Upper lobe of left lung (tissue), 6 donors: ENCODE measurements around the gene PCDHB12. TPM values are rescaled to one million over a fixed set of nuclear protein-coding genes. Genes with fewer than 3 reads are reported as not detected.
"Not testable (repeated sequence)": the region's sequence is repeated elsewhere in the genome, so short reads cannot be mapped to it uniquely, and the experiment has no call there.

Experiments used
- ATAC-seq, 2 donors: fragments of 200-7000 bp; cut with Tn5 transposase; one replicate each; pipeline ENCODE4 v1.9.1; 2022; ENCODE audit warnings: mild to moderate bottlenecking in 2 of 2, moderate library complexity in 2 of 2; ENCODE audit not compliant: low FRiP score in 2 of 2
- DNase-seq, 2 donors: peaks; one replicate each; pipeline ENCODE4 v3.0.0-alpha.2; 2019 to 2020
- H3K27ac ChIP-seq, 4 donors: fragments of 200-600 bp; sonication (generic); one replicate each; pipeline ENCODE4 v1.5.1; 2016 to 2019
- H3K27me3 ChIP-seq, 4 donors: fragments of 200-600 bp; sonication (generic); one replicate each; pipeline ENCODE4 v1.5.1; 2017 to 2019
- H3K36me3 ChIP-seq, 4 donors: fragments of 200-600 bp; sonication (generic); one replicate each; pipeline ENCODE4 v1.5.1; 2016 to 2019
- H3K4me1 ChIP-seq, 4 donors: fragments of 200-600 bp; sonication (generic); one replicate each; pipeline ENCODE4 v1.5.1; 2018 to 2019
- H3K4me3 ChIP-seq, 4 donors: fragments of 200-600 bp; sonication (generic); one replicate each; pipeline ENCODE4 v1.5.1; 2017 to 2019; ENCODE audit warnings: mild to moderate bottlenecking in 2 of 4, moderate library complexity in 1 of 4
- H3K9me3 ChIP-seq, 4 donors: fragments of 200-600 bp; sonication (generic); one replicate each; pipeline ENCODE4 v1.5.1; 2018 to 2019
- EP300 ChIP-seq, 4 donors: sonication (generic); formaldehyde crosslinking; IDR thresholded peaks; one replicate each; pipeline ENCODE4 v1.5.1; 2017; ENCODE audit warnings: antibody characterized with exemption in 4 of 4, control low read depth in 2 of 4
- POLR2A ChIP-seq, 4 donors: fragments of 450-650 bp; IDR thresholded peaks; one replicate each; pipeline ENCODE4 v1.5.1; 2016 to 2017; ENCODE audit warnings: antibody characterized with exemption in 4 of 4, mild to moderate bottlenecking in 2 of 4
- POLR2AphosphoS5 ChIP-seq, 2 donors: sonication (generic); formaldehyde crosslinking; IDR thresholded peaks; one replicate each; pipeline ENCODE4 v1.5.1; 2017; ENCODE audit warnings: antibody characterized with exemption in 2 of 2
- WGBS, 2 donors: methylation state at CpG; one replicate each; pipeline ENCODE4 v1.1.5; 2017 to 2018; 5-methylcytosine and 5-hydroxymethylcytosine counted together
- total RNA-seq, 6 donors: library from RNA; depleted of rRNA in 4 of 6; stranded (reverse); fragments of >200 nt in 4 of 6; gene quantifications; one replicate each; pipeline versions ENCODE4 v1.1.0 to v1.2.1, GENCODE V29; 2016 to 2021
- TF ChIP-seq, protein P1 (sequence below), 6 experiments: fragments of 450-650 bp in 4 of 6; fragments of 200-600 bp in 2 of 6; sonication (generic) in 2 of 6; IDR thresholded peaks; one replicate each; pipeline ENCODE4 v1.5.1; 2016 to 2019; ENCODE audit warnings: antibody characterized with exemption in 6 of 6
- donor health status: DM: no; HTN: no; CAD: no; lungs with moderate emphysema.
- donor health status: DM: no; HTN: yes; CAD: no; lungs with severe emphysema.

Gene PCDHB12
- total RNA-seq, 6 donors from 2014 or later, result 0.39 to 6.3 (median 1.8) TPM

DNA sequence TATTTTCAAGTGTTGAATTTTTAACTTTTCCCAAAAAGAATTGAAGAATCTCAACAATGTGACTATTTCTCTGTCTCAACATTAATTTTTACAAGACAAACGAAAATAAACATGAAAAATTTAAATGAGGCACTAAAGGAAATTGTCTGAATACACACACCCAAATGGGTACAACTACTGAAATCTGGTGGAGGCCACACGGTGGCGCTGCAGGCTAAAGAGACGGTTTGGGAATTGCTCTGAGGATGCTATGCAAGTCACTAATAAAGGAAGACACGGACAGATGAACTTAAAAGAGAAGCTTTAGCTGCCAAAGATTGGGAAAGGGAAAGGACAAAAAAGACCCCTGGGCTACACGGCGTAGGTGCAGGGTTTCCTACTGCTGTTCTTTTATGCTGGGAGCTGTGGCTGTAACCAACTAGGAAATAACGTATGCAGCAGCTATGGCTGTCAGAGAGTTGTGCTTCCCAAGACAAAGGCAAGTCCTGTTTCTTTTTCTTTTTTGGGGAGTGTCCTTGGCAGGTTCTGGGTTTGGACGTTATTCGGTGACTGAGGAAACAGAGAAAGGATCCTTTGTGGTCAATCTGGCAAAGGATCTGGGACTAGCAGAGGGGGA is 16.3 kb upstream of the PCDHB12 start, which contains the start of gene PCDHB10:
TSS of gene PCDHB10 (plus strand) at position 244 of the 616 bp plus-strand sequence. CDS start at position 444, 200 bp downstream.
- Histone ChIP-seq H3K27me3 (no peaks in the 10 kb centered on the region), H3K4me1 (no peaks in the 10 kb centered on the region), H3K4me3 (no peak within 1 kb of the TSS), H3K27ac (no peak within 1 kb of the TSS), H3K9me3 (peaks cover 21 to 70% (median 34%) of the 10 kb centered on the region in 4 donors), H3K36me3 (no peaks in the 10 kb centered on the region)
- ATAC-seq (no peak), DNase-seq (no peak)
- WGBS, 2 donors, result 7 to 12% methylated on average over 8 to 10 of the region's 10 CpGs
- TF ChIP-seq, protein P1, sequence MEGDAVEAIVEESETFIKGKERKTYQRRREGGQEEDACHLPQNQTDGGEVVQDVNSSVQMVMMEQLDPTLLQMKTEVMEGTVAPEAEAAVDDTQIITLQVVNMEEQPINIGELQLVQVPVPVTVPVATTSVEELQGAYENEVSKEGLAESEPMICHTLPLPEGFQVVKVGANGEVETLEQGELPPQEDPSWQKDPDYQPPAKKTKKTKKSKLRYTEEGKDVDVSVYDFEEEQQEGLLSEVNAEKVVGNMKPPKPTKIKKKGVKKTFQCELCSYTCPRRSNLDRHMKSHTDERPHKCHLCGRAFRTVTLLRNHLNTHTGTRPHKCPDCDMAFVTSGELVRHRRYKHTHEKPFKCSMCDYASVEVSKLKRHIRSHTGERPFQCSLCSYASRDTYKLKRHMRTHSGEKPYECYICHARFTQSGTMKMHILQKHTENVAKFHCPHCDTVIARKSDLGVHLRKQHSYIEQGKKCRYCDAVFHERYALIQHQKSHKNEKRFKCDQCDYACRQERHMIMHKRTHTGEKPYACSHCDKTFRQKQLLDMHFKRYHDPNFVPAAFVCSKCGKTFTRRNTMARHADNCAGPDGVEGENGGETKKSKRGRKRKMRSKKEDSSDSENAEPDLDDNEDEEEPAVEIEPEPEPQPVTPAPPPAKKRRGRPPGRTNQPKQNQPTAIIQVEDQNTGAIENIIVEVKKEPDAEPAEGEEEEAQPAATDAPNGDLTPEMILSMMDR (IDR thresholded peaks at IDR 0.05), result peak in 2 of 6 experiments; percentile 8 to 20
- TF ChIP-seq POLR2A (IDR thresholded peaks at IDR 0.05), result no peak
- TF ChIP-seq POLR2AphosphoS5 (IDR thresholded peaks at IDR 0.05), result no peak

DNA sequence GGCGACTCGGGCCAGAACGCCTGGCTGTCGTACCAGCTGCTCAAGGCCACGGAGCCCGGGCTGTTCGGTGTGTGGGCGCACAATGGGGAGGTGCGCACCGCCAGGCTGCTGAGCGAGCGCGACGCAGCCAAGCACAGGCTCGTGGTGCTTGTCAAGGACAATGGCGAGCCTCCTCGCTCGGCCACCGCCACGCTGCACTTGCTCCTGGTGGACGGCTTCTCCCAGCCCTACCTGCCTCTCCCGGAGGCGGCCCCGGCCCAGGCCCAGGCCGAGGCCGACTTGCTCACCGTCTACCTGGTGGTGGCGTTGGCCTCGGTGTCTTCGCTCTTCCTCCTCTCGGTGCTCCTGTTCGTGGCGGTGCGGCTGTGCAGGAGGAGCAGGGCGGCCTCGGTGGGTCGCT is 14.2 kb upstream of the PCDHB12 start:
- H3K4me3 ChIP-seq, H3K27ac ChIP-seq, H3K27me3 ChIP-seq, H3K36me3 ChIP-seq, H3K4me1 ChIP-seq, ATAC-seq: not testable (repeated sequence)
- 28 to 40% methylated on average over 3 to 7 of the region's 37 CpGs for WGBS, 2 donors
- DNase-seq, result peak in 1 of 2 donors; percentile 45
- H3K9me3 ChIP-seq, result peaks cover 29 to 59% (median 37%) of the 10 kb centered on the region in 4 donors

DNA sequence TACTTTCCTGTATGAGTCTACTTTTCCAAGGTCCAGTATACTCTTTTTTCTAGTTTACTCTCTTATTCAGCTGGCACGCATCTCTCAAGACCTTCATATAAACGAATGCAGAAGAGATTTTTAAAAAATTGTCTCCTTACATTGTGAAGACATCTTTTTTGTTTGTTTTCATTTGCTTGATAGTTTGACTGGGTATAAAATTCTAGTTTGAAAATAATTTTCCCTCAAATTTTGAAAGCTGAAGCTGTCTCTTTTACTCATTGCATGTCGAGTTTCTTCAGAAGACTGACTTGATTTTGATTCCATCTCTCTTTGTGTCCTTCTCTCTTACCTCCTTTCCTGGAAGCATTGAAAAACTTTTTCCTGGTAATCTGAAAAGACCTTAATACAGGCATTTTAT is 12.2 kb upstream of the PCDHB12 start:
- Histone ChIP-seq H3K27ac (no peak overlapping the region), H3K36me3 (no peaks in the 10 kb centered on the region), H3K4me3 (no peak overlapping the region), H3K27me3 (no peaks in the 10 kb centered on the region), H3K9me3 (peaks cover 25 to 64% (median 48%) of the 10 kb centered on the region in 4 donors), H3K4me1 (no peaks in the 10 kb centered on the region)
- DNase-seq (no peak), ATAC-seq (no peak)
- TF ChIP-seq POLR2A (IDR thresholded peaks at IDR 0.05) (no peak), EP300 (IDR thresholded peaks at IDR 0.05) (no peak), POLR2AphosphoS5 (IDR thresholded peaks at IDR 0.05) (no peak)
- TF ChIP-seq, protein P1 (IDR thresholded peaks at IDR 0.05), result no peak
- 44 to 55% methylated on average over 3 of the region's 3 CpGs for WGBS, 2 donors

DNA sequence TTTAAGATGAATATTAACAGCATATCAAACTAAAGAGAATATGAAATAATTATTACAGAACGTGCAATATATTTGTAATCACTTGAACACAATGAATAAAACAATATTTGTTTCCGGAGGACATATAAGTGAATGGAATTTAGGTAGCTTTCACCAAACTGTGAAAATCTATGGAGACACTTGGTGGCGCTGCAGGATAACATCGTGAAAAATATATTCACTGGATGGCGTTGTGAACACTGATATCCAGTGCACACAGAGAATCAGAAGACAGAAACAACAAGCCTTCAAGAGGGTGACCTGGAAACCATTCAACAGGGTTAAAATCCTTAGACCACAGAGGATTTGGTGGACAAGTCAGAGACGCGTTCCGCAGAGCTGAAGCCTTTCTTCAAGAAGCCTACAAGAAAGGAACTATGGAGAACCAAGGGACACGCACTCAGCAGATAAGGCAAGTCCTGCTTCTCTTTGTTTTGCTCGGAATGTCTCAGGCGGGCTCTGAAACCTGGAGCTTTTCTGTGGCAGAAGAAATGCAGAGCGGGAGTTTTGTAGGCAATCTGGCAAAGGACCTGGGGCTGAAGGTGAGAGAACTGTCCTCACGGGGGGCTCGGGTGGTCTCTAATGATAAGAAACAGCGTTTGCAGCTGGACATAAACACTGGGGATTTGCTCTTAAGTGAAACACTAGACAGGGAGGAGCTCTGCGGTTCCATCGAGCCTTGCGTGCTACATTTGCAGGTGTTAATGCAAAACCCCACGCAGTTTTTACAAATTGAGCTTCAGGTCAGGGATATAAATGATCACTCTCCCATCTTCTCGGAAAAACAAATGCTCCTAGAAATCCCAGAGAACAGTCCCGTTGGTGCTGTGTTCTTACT is 8.9 kb upstream of the PCDHB12 start, which contains the start of gene PCDHB11:
TSS of gene PCDHB11 (plus strand) at position 269 of the 877 bp plus-strand sequence. CDS start at position 417, 148 bp downstream.
- WGBS, 2 donors, result 34 to 44% methylated on average over 21 of the region's 21 CpGs
- Histone ChIP-seq H3K27ac (no peak within 1 kb of the TSS), H3K36me3 (no peaks in the 10 kb centered on the region), H3K27me3 (no peaks in the 10 kb centered on the region), H3K9me3 (peaks cover 36 to 59% (median 57%) of the 10 kb centered on the region in 4 donors), H3K4me3 (peak within 1 kb of the TSS in 1 of 4 donors; percentile 6), H3K4me1 (no peaks in the 10 kb centered on the region)
- TF ChIP-seq, protein P1 (IDR thresholded peaks at IDR 0.05), result no peak
- TF ChIP-seq EP300 (IDR thresholded peaks at IDR 0.05) (no peak), POLR2A (IDR thresholded peaks at IDR 0.05) (no peak), POLR2AphosphoS5 (IDR thresholded peaks at IDR 0.05) (no peak)
- no peak for ATAC-seq
- no peak for DNase-seq

DNA sequence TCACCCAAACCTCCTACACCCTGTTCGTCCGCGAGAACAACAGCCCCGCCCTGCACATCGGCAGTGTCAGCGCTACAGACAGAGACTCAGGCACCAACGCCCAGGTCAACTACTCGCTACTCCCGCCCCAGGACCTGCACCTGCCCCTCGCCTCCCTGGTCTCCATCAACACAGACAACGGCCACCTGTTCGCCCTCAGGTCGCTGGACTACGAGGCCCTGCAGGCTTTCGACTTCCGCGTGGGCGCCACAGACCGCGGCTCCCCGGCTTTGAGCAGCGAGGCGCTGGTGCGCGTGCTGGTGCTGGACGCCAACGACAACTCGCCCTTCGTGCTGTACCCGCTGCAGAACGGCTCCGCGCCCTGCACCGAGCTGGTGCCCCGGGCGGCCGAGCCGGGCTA is 7.4 kb upstream of the PCDHB12 start:
- WGBS, 2 donors, result 30 to 33% methylated on average over 9 to 13 of the region's 38 CpGs
- not testable (repeated sequence) for H3K27me3 ChIP-seq, H3K4me1 ChIP-seq, H3K27ac ChIP-seq, ATAC-seq, H3K36me3 ChIP-seq, H3K4me3 ChIP-seq
- DNase-seq, result peak in 1 of 2 donors; percentile 69
- peaks cover 25 to 57% (median 50%) of the 10 kb centered on the region in 4 donors for H3K9me3 ChIP-seq

DNA sequence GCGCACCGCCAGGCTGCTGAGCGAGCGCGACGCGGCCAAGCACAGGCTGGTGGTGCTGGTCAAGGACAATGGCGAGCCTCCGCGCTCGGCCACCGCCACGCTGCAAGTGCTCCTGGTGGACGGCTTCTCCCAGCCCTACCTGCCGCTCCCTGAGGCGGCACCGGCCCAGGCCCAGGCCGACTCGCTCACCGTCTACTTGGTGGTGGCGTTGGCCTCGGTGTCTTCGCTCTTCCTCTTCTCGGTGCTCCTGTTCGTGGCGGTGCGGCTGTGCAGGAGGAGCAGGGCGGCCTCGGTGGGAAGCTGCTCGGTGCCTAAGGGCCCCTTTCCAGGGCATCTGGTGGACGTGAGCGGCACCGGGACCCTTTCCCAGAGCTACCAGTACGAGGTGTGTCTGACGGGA is 6.9 kb upstream of the PCDHB12 start:
- H3K27me3 ChIP-seq, H3K4me3 ChIP-seq, H3K4me1 ChIP-seq, H3K27ac ChIP-seq, H3K36me3 ChIP-seq, ATAC-seq: not testable (repeated sequence)
- DNase-seq, result peak in 1 of 2 donors; percentile 70
- 36 to 42% methylated on average over 7 to 17 of the region's 35 CpGs for whole genome bisulfite sequencing, 2 donors
- H3K9me3 ChIP-seq, result peaks cover 24 to 55% (median 45%) of the 10 kb centered on the region in 4 donors

DNA sequence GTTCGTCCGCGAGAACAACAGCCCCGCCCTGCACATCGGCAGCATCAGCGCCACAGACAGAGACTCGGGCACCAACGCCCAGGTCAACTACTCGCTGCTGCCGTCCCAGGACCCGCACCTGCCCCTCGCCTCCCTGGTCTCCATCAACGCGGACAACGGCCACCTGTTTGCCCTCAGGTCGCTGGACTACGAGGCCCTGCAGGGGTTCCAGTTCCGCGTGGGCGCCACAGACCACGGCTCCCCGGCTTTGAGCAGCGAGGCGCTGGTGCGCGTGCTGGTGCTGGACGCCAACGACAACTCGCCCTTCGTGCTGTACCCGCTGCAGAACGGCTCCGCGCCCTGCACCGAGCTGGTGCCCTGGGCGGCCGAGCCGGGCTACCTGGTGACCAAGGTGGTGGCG is 1.8 kb downstream of the PCDHB12 start:
- not testable (repeated sequence) for ATAC-seq, H3K27me3 ChIP-seq, H3K27ac ChIP-seq, H3K4me1 ChIP-seq, H3K4me3 ChIP-seq, H3K36me3 ChIP-seq
- peak in 1 of 2 donors; percentile 69 for DNase-seq
- H3K9me3 ChIP-seq, result peaks cover 26 to 50% (median 42%) of the 10 kb centered on the region in 4 donors
- WGBS, 2 donors, result 24 to 33% methylated on average over 15 to 18 of the region's 39 CpGs

DNA sequence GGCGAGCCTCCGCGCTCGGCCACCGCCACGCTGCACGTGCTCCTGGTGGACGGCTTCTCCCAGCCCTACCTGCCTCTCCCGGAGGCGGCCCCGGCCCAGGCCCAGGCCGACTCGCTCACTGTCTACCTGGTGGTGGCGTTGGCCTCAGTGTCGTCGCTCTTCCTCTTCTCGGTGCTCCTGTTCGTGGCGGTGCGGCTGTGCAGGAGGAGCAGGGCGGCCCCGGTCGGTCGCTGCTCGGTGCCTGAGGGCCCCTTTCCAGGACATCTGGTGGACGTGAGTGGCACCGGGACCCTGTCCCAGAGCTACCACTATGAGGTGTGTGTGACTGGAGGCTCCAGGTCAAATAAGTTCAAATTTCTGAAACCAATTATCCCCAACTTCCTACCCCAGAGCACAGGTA is 2.3 kb downstream of the PCDHB12 start:
- H3K36me3 ChIP-seq, ATAC-seq: not testable (repeated sequence)

More for the DNA sequence above, 2.3 kb downstream of the PCDHB12 start:
- H3K27me3 ChIP-seq, H3K4me3 ChIP-seq, H3K27ac ChIP-seq, H3K4me1 ChIP-seq: not testable (repeated sequence)
- 16 to 21% methylated on average over 5 to 6 of the region's 27 CpGs for WGBS, 2 donors
- DNase-seq, result peak in 1 of 2 donors; percentile 65
- peaks cover 26 to 54% (median 43%) of the 10 kb centered on the region in 4 donors for H3K9me3 ChIP-seq
